GM04503 (cell line): Measurements from ENCODE around the gene C4orf17.

Source experiments
- DNase-seq: peaks from one replicate; pipeline ENCODE4 v3.0.0-alpha.2; 2012; ENCODE audit warnings: low read depth

Gene C4orf17

GRCh38 chr4:99537674-99538073 is 26.9 kb downstream of the C4orf17 start:
- DNase-seq = no peak

- DNase-seq = no peak
These were observed 29.6 kb downstream of the C4orf17 start for GRCh38 chr4:99540277-99540939.

- no peak for DNase-seq
These were observed 42.1 kb downstream of the C4orf17 start for GRCh38 chr4:99552872-99553271.

GRCh38 chr4:99563310-99564186 is 52.7 kb downstream of the C4orf17 start, which contains the start of gene TRMT10A:
Gene TRMT10A, minus strand, starts transcription at chr4:99564039. Its CDS starts 4,701 bp downstream, at chr4:99559338.
- peak; percentile 90 for DNase-seq

- no peak for DNase-seq
These were observed 54.1 kb downstream of the C4orf17 start for GRCh38 chr4:99564921-99565320.

GRCh38 chr4:99571883-99572282 is 61.1 kb downstream of the C4orf17 start:
- DNase-seq = no peak

DNA sequence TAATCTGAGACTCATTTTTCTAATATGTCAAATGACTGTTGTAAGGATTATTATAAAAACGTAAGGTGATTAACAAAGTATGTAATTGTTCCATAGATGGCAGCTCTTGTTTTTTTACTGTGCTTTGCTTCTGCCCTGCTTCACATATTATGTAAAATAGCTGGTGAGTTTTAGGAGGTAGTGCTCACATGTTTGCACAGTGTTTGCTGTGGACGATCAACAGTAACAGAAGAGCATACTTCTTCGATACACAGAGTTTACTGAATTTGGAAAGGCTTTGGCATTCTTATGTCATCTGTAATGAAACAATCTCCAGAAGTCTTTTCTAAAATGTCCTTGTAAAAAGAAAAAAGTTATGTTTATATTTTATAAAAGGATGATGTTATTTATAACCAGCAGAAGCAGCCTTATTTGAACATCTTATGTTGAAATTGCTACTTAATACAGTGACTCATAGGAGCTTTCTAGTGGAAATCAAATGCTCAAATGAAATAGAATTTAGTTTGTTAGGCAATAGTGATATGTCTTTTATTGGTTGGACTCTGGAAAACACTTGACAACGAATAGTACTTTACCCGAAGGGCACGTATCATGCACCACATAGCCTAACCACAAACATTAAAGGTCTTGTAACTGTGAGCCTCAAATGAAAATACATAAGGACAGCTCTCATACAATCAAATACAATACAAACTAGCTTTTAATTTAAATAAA is 61.9 kb downstream of the C4orf17 start:
- DNase-seq = no peak

GRCh38 chr4:99573735-99574368 is 63.0 kb downstream of the C4orf17 start:
- no peak for DNase-seq

DNA sequence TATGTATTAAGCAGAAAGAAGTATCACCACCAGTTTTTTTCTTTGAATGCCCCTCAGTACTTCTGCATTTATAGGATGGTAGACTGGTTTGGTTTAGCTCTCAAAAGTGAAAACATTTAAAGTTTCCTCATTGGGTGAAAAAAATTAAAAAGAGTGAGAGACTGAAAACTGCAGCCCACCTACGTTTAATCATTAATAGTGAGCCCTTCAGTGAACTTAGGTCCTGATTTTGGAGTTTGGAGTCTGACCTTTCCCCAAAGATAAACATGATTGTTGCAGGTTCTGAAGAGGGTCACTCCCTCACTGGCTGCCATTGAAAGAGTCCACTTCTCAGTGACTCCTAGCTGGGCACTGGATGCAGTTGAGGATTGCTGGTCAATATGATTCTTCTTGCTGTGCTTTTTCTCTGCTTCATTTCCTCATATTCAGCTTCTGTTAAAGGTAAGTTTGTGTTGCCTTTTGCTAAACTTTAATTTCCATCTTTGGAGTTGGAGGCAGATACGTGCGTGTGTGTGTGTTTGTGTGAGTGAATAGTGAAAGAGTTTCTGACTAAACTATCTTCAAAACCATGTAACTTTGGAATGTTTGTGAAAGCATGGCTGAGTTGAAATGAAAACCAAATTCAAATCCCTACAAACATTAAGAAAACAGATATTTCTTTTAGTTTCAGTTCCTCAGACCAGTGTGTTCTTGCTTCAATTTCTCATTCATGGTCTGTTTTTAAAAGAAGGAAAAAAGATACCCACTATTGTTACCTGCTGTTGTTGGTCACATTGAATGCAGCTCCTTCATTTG is 63.9 kb downstream of the C4orf17 start, which contains the start of gene MTTP:
Gene MTTP, plus strand, starts transcription at position 295 of the 795 bp plus-strand sequence. Its CDS starts 86 bp downstream, at position 381.
- no peak for DNase-seq

GRCh38 chr4:99578714-99579113 is 67.9 kb downstream of the C4orf17 start:
- no peak for DNase-seq

DNA sequence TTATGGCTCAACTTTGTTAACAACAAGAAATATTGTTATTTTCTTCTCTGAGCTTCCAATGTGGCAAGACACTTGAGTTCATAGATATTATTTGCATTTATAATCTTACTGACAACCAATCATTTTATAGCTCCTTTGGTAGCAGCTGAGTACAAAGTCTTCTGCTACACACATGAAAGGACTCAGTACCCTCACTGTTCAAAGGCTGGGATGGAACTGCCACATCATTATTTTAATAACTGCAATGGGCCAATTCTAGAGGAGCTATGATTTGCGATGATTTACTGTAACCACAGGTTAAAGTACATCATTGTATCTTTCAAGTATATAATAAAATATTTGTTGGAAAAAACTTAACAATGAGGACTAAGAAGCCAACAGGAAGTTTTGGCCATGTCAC is 74.7 kb downstream of the C4orf17 start:
- no peak for DNase-seq

GRCh38 chr4:99586322-99586721 is 75.5 kb downstream of the C4orf17 start:
- no peak for DNase-seq

DNA sequence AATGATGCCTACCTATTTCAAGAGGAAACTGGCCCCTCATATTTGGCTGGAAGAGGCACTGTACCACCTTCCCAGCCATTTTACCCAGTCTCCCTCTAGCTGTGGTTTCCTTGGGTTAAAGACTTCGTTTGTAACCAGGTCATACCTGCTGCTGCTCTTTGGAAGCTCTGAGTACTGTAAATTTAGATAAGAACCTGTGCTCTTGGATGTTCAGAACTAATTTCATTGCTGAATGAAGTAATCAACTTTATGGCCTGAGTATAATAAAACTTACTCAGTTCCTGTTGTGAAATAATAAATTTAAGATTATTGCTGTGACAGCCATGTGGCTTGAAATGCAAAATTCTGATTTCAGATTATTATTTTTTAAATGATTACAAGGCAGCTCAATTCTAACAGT is 76.0 kb downstream of the C4orf17 start:
- no peak for DNase-seq

DNA sequence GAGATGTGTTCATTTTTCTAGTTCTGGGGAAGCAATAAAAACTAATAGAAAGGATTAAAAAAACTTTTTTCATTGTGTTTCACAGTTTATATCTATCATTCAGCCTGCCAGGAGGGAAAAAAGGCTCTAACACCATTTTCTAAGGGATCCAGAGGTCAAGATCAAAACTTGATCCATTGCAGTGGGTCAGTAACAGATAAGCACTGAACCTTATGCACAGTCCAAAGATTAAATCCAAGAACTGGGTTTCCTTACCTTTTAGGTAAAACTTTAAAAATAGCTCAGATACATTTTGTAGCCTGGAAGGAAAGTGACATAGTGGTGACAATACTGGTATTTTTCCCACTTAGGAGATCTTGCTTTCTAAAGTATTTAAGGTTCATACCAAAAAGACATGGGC is 76.5 kb downstream of the C4orf17 start:
- DNase-seq = no peak

DNA sequence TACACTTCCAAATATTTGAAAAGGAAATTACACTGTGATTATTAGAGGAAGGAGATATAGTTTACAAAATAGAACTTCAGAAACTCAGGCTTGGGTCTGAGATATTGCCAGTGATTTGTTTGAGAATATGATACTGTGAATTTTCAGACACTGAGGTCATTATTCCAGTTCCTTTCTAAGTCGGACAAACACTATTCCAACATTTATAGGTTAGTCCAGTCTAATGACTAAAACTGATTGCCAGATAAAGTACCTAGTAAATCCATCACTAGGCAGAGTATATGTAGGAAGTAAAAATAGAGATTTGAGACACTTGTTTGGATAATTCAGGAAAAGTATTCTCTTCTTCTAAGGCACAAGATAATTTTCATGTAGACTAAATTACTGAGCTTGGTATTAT is 77.0 kb downstream of the C4orf17 start:
- no peak for DNase-seq

DNA sequence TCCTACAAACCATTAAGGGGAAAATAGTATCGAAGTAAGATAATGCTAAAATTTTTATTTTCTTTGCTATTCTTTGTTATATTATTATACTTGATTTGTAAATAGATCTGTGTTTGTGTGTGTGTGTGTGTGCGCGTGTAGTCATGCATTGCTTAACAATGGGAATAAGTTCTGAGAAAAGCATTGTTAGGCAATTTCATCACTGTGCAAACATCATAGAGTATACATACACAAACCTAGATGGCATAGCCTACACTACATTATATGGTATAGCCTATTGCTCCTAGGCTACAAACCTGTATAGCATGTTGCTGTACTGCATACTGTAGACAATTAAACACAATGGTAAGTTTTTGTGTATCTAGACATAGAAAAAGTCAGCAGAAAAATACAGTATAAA is 80.9 kb downstream of the C4orf17 start:
- DNase-seq = no peak
